Ishikawa (cell line): Measurements from ENCODE around the gene TH.

ENCODE experiments used
- CEBPB ChIP-seq: IDR thresholded peaks from 2 replicates; pipeline ENCODE4 v1.6.1; 2012
- EGR1 ChIP-seq: IDR thresholded peaks from 2 replicates; pipeline ENCODE4 v1.6.1; 2012
- EP300 ChIP-seq: IDR thresholded peaks from 2 replicates; pipeline ENCODE4 v1.6.1; 2012; ENCODE audit warnings: borderline replicate concordance
- MAX ChIP-seq: IDR thresholded peaks from 2 replicates; pipeline ENCODE4 v1.6.1; 2012
- RAD21 ChIP-seq: IDR thresholded peaks from 2 replicates; pipeline ENCODE4 v1.6.1; 2012; ENCODE audit warnings: low read depth
- TAF1 ChIP-seq: IDR thresholded peaks from 2 replicates; pipeline ENCODE4 v1.6.1; 2012; ENCODE audit warnings: low read depth, mild to moderate bottlenecking
- TCF12 ChIP-seq: IDR thresholded peaks from 2 replicates; pipeline ENCODE4 v1.6.1; 2012; ENCODE audit warnings: low read depth
- USF1 ChIP-seq: IDR thresholded peaks from 2 replicates; pipeline ENCODE4 v1.6.1; 2012
- YY1 ChIP-seq: IDR thresholded peaks from 2 replicates; pipeline ENCODE4 v1.6.1; 2012; ENCODE audit warnings: low read depth
- ZBTB7A ChIP-seq: IDR thresholded peaks from 2 replicates; pipeline ENCODE4 v1.6.1; 2012; ENCODE audit warnings: low read depth

DNA sequence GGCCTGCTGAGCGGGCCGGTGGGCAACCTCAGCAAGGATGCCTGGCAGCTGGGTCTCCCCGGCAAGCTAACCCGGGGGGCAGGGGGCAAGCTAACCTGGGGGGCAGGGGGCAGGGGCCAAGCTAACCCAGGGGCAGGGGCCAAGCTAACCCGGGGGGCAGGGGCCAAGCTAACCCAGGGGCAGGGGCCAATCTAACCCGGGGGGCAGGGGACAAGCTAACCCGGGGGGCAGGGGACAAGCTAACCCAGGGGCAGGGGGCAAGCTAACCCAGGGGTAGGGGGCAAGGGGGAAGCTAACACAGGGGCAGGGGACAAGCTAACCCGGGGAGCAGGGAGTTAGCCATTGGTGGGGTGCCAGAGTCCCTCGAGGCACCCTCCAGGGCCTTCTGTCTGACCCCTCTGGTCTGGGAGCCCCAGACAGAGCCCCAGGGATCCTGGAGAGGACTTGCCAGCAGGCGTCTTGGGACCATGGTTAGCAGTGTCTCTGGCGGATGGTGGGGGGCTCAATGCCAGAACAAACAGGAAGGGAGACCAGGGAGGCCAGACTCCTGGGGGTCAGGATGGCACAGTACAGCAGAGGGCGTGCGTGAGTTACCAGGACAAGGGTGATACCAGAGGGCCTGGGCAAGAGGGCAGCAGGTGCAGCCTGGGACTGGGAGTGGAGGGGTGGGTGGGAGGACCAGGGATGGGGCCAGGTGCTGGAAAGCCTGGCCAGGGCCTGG is 48.5 kb downstream of the TH start:
- TF ChIP-seq EGR1 (no peak), TCF12 (no peak), RAD21 (peak; percentile 12; the same call in 1 of the 2 replicates), YY1 (no peak), TAF1 (no peak), EP300 (no peak), CEBPB (no peak), MAX (no peak), USF1 (no peak), ZBTB7A (no peak)
